ENCODE data around the gene MSL2.
"Not testable (repeated sequence)": the region's sequence is repeated elsewhere in the genome, so short reads cannot be mapped to it uniquely, and the experiment has no call there.

MSL2 gene

DNA sequence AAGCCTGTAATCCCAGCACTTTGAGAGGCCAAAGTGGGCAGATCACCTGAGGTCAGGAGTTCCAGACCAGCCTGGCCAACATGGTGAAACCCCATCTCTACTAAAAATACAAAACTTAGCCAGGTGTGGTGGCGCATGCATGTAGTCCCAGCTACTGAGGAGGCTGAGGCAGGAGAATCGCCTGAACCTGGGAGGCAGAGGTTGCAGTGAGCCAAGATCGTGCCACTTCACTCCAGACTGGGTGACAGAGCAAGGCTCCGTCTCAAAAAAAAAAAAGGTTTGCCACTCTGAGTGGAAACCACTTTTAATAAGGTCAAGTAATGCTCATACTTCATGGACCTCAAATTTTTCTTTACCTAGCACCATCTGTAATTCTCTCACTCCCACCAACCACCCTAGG is 51.7 kb downstream of the MSL2 start:
- in situ Hi-C loops (cut with MboI; ENCODE audit: low sequenced_read_pairs): not testable (repeated sequence)

DNA sequence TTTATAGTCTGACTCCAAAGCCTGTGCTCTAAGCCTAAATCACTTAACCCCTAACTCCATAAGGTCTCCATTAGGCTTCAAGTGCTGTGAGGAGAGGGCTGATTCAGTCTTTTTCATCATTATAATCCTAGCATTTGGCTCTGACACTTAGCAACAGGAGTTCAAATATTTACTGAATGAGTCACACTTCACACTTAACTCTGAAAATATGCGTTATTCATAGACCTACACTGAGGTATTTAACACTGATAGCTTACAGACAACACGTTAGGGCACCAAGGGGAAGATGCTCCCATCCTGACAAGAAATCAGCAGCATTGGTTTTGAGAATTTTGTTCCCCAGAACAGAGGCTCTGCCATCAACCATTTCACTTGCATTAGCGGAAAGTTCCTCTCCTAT is 53.5 kb downstream of the MSL2 start:
- in situ Hi-C loops (cut with MboI; ENCODE audit: low sequenced_read_pairs): no loop called here

DNA sequence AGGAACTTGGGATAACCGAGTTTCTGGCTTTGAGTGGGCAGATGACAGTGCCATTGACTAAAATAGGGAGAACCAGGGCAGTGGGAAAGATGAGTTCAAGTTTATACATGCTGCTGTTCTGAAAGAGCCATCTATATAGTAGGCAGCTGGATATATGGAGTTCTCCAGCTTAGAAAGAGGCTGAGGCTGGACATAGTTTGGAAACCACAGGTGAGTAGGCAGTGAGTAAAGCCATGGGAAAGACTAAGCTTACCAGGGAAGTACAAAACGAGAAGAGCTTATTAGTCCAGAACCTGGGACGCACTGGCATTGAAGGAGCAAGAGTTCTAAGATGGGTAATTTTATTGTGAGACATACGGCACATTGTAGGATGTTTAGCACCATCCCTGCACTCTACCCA is 54.2 kb downstream of the MSL2 start:
- in situ Hi-C loops (cut with MboI; ENCODE audit: low sequenced_read_pairs): no loop called here

DNA sequence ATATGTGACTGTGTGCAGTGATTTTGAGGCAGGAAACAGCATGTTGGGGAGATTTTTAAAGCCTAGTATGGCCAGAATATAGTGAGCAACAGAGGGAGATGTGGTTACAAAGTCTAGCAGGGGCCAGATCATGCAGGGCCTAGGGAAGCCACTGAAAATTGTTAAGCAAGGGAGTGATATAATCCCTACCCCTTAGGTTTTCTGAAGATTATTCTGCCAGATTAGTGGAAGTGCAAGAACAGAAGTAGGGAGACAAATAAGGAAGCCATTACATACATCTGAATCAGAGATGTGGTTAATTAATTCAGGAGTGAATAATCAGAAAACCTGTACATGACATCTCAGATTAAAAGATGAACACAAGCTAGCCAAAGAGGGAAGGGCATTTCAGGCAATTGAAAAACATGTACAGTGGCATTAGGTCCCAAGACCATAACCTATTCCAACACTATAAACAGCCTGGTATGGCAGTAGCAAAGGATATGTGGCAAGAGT is 54.8 kb downstream of the MSL2 start:
- in situ Hi-C loops (cut with MboI; ENCODE audit: low sequenced_read_pairs): no loop called here

DNA sequence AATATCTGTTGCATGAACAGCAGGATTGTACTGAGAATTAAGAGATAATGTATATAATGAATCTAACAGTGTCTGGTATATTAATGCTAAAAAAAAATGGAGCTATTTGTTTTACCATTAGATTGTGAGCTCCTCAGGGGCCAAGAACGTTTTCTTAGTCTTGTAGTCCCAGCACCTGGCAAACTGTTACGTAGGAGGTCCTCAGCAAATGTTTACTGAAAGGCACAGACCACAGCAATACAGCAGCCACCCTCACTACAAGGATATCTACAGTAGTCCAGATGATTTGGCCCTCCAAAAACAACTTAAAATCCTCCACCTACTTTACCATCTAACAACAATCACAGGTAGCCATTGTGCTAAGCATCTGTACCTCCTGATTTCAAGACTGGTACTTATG is 59.7 kb downstream of the MSL2 start:
- in situ Hi-C loops (cut with MboI; ENCODE audit: low sequenced_read_pairs): no loop called here

DNA sequence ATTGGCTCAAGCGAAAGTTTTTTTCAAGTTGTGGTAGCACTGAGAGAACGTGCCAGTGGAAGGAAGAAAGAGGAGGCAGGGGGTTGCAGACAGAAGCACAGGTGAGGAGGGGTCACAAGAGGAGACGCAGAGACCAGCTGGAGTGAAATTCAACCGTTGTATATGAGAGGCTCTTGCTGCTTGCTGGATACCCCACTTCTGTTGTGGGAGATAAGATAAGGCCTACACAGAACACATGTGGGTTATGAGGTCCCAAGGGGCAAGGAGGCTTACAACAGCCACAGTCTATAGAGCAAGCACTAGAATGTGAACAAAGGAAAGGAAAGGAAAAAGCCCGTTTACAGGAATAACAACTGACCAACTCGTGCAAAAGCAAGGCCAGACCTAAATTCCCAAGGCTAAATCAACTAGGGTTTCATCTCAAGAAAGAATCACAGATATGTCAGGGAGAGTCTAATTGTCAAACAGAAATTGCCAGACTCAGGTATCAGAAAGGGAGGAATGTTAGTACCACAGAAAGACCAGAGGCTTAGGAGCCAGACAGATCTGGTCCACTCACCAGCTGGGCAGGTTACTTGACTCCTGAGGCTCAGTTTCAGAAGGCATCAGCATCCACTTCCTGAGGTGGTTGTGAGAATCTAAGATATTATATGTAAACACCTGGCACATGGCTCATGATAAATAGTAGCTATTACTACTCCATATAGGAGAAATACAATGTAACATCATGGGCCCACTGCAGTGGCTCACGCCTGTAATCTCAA is 60.9 kb downstream of the MSL2 start:
- in situ Hi-C loops (cut with MboI; ENCODE audit: low sequenced_read_pairs): no loop called here

DNA sequence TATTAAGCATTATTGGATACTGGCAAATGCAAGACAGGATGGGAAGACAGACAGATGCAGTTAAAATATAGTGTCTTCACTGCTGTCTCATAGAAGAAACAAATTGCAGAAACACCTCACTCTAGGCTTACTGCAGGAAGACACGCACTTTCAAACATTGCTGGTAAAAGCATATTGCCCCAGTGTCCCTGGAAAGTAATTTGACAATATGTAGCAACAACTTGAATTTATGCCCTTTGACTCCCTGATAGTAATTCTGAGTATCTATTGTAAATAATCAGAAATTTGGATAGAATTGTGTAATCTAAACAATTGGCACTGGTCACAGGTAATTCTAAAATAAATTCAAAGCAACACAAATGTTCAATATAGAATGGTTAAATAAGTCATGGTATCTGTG is 62.0 kb downstream of the MSL2 start:
- in situ Hi-C loops (cut with MboI; ENCODE audit: low sequenced_read_pairs): no loop called here

DNA sequence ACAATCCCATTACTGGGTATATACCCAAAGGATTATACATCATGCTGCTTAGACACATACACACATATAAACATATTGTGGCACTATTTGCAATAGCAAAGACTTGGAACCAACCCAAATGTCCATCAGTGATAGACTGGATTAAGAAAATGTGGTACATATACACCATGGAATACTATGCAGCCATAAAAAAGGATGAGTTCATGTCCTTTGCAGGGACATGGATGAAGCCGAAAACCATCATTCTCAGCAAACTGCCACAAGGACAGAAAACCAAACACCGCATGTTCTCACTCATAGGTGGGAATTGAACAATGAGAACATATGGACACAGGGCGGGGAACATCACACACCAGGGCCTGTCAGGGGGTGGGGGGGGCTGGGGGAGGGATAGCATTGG is 64.5 kb downstream of the MSL2 start:
- in situ Hi-C loops (cut with MboI; ENCODE audit: low sequenced_read_pairs): not testable (repeated sequence)

DNA sequence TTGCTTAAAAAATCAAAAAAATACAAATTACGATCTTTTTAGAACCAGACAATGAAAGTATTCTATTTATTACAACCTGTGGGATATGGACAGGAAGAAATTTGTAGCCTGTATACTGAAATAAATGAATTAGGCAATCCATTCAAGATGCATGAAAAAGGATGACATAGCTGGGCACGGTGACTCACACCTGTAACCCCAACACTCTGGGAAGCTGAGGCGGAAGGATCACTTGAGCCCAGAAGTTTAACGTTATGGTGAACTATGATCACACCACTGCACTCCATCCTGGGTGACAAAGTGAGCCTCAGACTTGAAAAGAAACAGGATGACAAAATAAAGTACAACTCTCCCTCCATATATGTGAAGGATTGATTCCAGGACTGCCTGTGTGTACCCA is 74.1 kb downstream of the MSL2 start:
- in situ Hi-C loops (cut with MboI; ENCODE audit: low sequenced_read_pairs): no loop called here

DNA sequence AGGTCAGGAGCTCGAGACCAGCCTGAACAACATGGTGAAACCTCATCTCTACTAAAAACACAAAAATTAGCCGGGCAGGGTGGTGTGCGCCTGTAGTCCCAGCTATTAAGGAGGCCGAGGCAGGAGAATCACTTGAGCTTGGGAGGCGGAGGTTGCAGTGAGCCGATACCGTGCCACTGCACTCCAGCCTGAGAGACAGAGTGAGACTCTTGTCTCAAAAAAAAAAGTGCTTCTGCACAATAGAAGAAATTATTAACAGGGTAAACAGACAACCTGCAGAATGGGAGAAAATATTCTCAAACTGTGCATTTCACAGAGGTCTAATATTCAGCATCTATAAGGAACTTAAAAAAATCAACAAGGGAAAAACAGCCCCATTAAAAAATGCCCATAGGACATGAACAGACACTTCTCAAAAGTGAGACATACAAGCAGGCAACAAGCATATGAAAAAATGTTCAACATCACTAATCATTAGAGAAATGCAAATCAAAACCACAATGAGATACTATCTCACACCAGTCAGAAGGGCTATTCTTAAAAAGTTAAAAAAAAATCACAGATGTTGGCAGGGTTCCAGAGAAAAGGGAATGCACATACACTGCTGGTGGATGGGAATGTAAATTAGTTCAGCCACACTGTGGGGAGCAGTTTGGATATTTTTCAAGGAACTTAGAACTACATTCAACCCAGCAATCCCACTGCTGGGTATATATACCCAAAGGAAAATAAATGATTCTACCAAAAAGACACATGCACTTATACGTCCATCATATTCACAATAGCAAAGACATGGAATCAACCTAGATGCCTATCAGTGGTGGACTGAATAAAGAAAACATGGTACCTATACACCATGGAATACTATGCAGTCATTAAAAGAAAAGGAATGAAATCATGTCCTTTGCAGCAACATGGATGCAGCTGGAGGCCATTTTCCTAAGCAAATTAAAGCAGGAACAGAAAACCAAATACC is 75.5 kb downstream of the MSL2 start:
- in situ Hi-C loops (cut with MboI; ENCODE audit: low sequenced_read_pairs): no loop called here

DNA sequence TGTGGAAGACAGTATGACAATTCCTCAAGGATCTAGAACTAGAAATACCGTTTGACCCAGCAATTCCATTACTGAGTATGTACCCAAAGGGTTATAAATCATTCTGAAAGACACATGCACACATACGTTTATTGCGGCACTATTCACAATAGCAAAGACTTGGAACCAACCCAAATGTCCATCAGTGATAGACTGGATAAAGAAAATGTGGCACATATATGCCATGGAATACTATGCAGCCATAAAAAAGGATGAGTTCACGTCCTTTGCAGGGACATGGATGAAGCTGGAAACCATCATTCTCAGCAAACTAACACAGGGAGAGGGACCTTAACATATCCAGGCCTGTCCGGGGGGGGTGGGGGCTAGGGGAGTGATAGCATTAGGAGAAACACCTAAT is 76.4 kb downstream of the MSL2 start:
- in situ Hi-C loops (cut with MboI; ENCODE audit: low sequenced_read_pairs): not testable (repeated sequence)

DNA sequence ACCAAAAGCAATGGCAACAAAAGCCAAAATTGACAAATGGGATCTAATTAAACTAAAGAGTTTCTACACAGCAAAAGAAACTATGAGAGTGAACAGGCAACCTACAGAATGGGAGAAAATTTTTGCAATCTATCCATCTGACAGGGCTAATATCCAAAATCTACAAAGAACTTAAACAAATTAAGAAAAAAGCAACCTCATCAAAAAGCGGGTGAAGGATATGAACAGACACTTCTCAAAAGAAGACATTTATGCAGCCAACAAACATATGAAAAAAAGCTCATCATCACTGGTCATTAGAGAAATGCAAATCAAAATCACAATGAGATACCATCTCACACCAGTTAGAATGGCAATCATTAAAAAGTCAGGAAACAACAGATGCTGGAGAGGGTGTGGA is 76.8 kb downstream of the MSL2 start:
- in situ Hi-C loops (cut with MboI; ENCODE audit: low sequenced_read_pairs): not testable (repeated sequence)

DNA sequence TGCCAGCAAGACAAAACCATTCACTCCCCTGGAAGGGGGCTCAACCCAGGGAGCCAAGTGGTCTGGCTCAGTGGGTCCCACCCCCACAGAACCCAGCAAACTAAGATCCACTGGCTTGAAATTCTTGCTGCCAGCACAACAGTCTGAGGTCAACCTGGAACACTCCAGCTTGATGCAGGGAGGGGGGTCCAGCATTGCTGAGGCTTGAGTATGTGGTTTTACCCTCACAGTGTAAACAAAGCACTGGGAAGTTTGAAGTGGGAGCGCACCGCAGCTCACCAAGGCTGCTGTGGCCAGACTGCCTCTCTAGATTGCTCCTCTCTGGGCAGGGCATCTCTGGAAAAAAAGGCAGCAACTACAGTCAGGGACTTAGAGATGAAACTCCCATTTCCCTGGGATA is 81.7 kb downstream of the MSL2 start:
- in situ Hi-C loops (cut with MboI; ENCODE audit: low sequenced_read_pairs): no loop called here

DNA sequence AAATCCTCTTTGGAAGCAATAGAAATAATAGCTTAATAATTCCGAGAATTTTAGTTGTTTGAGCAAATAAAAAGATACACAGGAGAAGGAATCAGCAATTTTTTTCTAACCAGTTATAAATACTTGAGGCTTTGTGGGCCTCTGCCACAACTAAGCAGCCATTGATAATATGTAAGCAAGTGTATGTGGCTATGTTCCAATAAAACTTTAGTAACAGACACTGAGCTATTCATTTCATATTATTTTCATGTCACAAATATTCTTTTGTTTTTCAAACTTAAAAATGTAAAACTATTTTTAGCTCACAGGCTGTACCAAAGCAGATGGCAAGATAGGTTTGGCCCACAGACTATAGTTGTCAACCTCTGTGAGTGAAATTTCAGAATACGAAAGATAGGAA is 85.7 kb downstream of the MSL2 start:
- in situ Hi-C loops (cut with MboI; ENCODE audit: low sequenced_read_pairs): no loop called here

DNA sequence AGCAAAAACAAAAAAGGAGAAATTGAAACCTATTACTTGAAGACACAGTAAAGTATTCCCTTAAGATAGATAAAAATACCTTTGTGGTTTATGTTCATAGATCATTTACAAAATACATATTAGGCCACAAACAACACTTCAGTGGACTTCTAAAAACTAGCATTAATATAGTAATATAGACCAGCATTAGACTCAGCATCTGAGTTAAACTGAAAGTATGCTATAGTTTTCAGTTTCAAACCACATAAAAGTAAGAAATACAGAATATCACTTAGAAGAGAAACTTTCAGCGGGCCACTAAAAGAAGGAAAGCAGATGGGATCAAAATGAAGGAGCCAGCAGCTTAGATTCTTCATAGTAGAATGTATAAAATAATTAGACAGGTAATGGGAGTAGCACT is 86.6 kb downstream of the MSL2 start:
- in situ Hi-C loops (cut with MboI; ENCODE audit: low sequenced_read_pairs): no loop called here

DNA sequence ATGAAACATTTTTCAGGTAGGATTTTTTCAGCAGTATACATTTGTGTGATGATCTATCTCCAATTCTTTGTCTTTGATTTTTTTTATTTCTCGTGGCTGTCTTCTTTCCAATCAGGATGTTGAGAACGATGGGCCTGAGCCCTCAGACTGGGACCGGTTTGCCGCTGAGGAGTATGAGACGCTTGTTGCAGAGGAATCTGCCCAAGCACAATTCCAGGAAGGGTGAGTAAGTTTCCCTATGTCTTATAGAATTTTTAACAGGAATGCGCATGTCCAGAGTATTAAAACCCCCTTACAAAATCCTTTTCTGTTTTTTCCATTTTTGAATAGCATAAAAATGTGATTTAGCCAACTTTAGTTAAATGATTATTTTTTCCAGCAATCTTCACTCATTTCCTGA is 90.0 kb downstream of the MSL2 start:
- in situ Hi-C loops (cut with MboI; ENCODE audit: low sequenced_read_pairs): no loop called here

DNA sequence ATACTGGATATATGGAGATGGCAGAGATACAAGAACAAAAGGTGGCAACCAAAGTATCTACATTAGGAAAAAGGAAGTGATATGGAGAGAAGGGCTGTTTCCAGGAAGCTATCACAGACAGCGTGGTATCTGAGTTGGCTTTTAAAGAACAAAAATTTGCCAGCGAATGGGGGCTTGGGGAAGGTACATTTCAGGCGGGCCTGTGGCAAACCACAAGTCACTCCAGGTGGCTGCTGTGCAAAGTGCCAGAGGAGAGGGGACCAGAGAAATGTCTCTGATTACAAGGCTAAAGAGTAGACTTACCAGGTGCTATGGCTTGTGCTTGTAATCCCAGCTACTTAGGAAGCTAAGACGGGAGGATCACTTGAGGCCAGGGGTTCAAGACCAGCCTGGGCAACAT is 91.1 kb downstream of the MSL2 start:
- in situ Hi-C loops (cut with MboI; ENCODE audit: low sequenced_read_pairs): no loop called here

All from hTERT RPE-1 (cell line).